ENCODE results near the gene GP5.

- no peak for TF ChIP-seq CTCF (IDR thresholded peaks at IDR 0.05)
- TF ChIP-seq POLR2A (IDR thresholded peaks at IDR 0.05) = no peak
These were observed 44.8 kb upstream of the GP5 start for GRCh38 chr3:194443901-194444300.

All from body of pancreas (tissue), 4 donors.